ENCODE measurements around the gene MRGPRE.

Gene MRGPRE

GRCh38 chr11:3230636-3231549 lies 1.3 kb downstream of the MRGPRE start:
- H3K36me3 Mint-ChIP-seq (ENCODE audit: low read depth) = no peaks in the 10 kb centered on the region
- H3K4me1 Mint-ChIP-seq = peaks cover 14% of the 10 kb centered on the region
- no peak overlapping the region for H3K27ac Mint-ChIP-seq
- H3K9me3 Mint-ChIP-seq = no peaks in the 10 kb centered on the region
- no peak for TF ChIP-seq CTCF (IDR thresholded peaks at IDR 0.05)
- no peak for DNase-seq
- H3K4me3 Mint-ChIP-seq = no peak overlapping the region
- peaks cover 11% of the 10 kb centered on the region for H3K27me3 Mint-ChIP-seq (ENCODE audit: low read depth, poor library complexity)

DNA sequence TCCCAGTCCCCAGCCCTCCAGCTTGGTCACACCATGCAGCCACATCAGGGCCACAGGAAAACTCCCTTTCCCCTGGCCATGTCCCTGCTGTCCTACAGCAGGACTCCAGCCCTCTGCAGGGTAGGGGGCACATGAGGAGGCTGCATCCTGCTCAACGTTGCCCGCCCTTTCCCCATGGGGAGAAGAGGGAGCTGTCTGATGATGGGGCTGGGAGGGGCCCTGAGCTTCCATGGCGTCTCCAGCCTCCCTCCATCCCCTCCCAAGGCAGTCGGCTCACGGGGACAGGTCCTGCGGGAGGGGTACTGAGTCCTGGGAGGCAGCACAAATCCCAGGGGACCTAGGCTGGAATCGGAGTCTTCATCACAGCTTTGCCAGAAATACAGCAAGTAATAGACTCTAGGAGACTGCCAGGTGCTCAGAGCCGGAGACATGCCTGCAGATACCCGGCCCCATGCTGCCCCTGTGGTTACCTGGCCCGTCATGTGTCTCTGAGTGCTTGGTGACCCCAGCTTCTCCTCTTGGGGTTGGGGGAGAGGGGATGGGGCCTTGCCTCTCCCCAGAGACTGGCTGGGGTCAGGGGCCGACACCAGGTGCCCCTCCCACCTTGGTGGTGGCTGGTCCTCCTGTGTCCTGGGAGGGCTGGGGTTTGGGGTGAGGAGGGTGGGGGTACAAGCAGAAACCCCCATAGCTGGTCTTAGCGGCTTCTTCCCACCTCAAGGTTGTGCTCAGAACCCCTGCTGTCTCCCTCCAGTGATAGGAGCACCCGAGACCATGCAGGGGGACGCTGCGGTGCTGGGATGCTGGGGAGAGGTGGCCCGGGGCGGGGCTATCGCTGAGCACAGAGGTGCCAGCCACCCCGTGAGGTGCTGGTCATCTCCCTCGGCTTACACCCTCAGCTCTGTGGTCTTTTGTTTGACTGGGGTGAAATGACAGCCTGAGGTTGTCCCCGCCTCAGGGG lies 2.3 kb downstream of the MRGPRE start:
- Mint-ChIP-seq H3K4me1 (peaks cover 23% of the 10 kb centered on the region), H3K9me3 (no peaks in the 10 kb centered on the region), H3K27ac (no peak overlapping the region), H3K36me3 (ENCODE audit: low read depth) (no peaks in the 10 kb centered on the region), H3K4me3 (no peak overlapping the region), H3K27me3 (ENCODE audit: low read depth, poor library complexity) (peaks cover 12% of the 10 kb centered on the region)
- no peak for TF ChIP-seq CTCF (IDR thresholded peaks at IDR 0.05)
- no peak for DNase-seq

GRCh38 chr11:3228445-3228829 lies 3.8 kb downstream of the MRGPRE start:
- TF ChIP-seq CTCF (IDR thresholded peaks at IDR 0.05) = no peak
- H3K27ac Mint-ChIP-seq = no peak overlapping the region
- H3K4me3 Mint-ChIP-seq = no peak overlapping the region
- H3K4me1 Mint-ChIP-seq = peaks cover 38% of the 10 kb centered on the region
- no peak for DNase-seq
- no peaks in the 10 kb centered on the region for H3K36me3 Mint-ChIP-seq (ENCODE audit: low read depth)
- no peaks in the 10 kb centered on the region for H3K9me3 Mint-ChIP-seq
- peaks cover 9% of the 10 kb centered on the region for H3K27me3 Mint-ChIP-seq (ENCODE audit: low read depth, poor library complexity)

- H3K9me3 Mint-ChIP-seq = no peaks in the 10 kb centered on the region
- H3K4me3 Mint-ChIP-seq = no peak overlapping the region
- H3K36me3 Mint-ChIP-seq (ENCODE audit: low read depth) = no peaks in the 10 kb centered on the region
- no peak for DNase-seq
- peaks cover 9% of the 10 kb centered on the region for H3K27me3 Mint-ChIP-seq (ENCODE audit: low read depth, poor library complexity)
- H3K4me1 Mint-ChIP-seq = peaks cover 44% of the 10 kb centered on the region
- no peak for TF ChIP-seq CTCF (IDR thresholded peaks at IDR 0.05)
- H3K27ac Mint-ChIP-seq = no peak overlapping the region
Measured at GRCh38 chr11:3227568-3228444, 4.4 kb downstream of the MRGPRE start.

GRCh38 chr11:3226846-3227567 lies 5.2 kb downstream of the MRGPRE start:
- DNase-seq = no peak
- H3K27me3 Mint-ChIP-seq (ENCODE audit: low read depth, poor library complexity) = peaks cover 9% of the 10 kb centered on the region
- no peak for TF ChIP-seq CTCF (IDR thresholded peaks at IDR 0.05)
- H3K4me1 Mint-ChIP-seq = peaks cover 49% of the 10 kb centered on the region
- no peaks in the 10 kb centered on the region for H3K36me3 Mint-ChIP-seq (ENCODE audit: low read depth)
- H3K27ac Mint-ChIP-seq = no peak overlapping the region
- H3K4me3 Mint-ChIP-seq = no peak overlapping the region
- H3K9me3 Mint-ChIP-seq = no peaks in the 10 kb centered on the region

Data from nephron progenitor cell (in vitro differentiated cells).